Motor neuron (in vitro differentiated cells): ENCODE results near the gene FOXP1. TPM values are rescaled to one million over a fixed set of nuclear protein-coding genes. Genes with fewer than 3 reads are reported as not detected.
A peak's percentile ranks its signal among the peaks of the same experiment; 100 is the strongest.

Source experiments
- ATAC-seq, 8 experiments: fragments of 200-7000 bp; cut with Tn5 transposase; replicated peaks in 6 of 8; 2 replicates each; pipeline ENCODE4 v1.8.0; 2021; ENCODE audit warnings: mild to moderate bottlenecking in 8 of 8, moderate library complexity in 8 of 8
- H3K27ac ChIP-seq, 2 donors: fragments of 250-450 bp; sonication (Bioruptor Pico); 2 replicates each; pipeline ENCODE4 v1.9.0; 2021; ENCODE audit warnings: antibody characterized with exemption in 2 of 2, mild to moderate bottlenecking in 2 of 2, moderate library complexity in 1 of 2
- H3K4me1 ChIP-seq, 2 donors: fragments of 250-450 bp; sonication (Bioruptor Pico); replicated peaks in 1 of 2; 2 replicates each; pipeline ENCODE4 v1.6.1; 2021; ENCODE audit warnings: antibody characterized with exemption in 2 of 2, mild to moderate bottlenecking in 2 of 2, moderate library complexity in 1 of 2
- H3K4me3 ChIP-seq, 5 donors: fragments of 250-450 bp; sonication (Bioruptor Pico); 2 replicates each; pipeline ENCODE4 v1.9.0; 2021; ENCODE audit warnings: antibody characterized with exemption in 5 of 5, mild to moderate bottlenecking in 5 of 5, moderate library complexity in 4 of 5
- WGBS, 10 experiments: fragments of 450-650 bp; shearing (Covaris generic); methylation state at CpG; one replicate each; pipeline ENCODE4 v1.0.0; 2022; 5-methylcytosine and 5-hydroxymethylcytosine counted together
- in situ Hi-C, 9 experiments: fragments of 400-800 bp; cut with MboI; loops; one replicate each; pipeline ENCODE4 v1.15.0; 2021; ENCODE audit warnings: low sequenced_read_pairs in 9 of 9, low pct_unique_long_range_greater_than_20kb in 2 of 9; ENCODE audit not compliant: unreplicated experiment in 9 of 9
- total RNA-seq, 8 experiments: library from RNA; unstranded; fragments of 300-600 nt; gene quantifications; 2 replicates each; pipeline versions ENCODE4 v1.2.3 to v1.2.4, GENCODE V29; 2022

The FOXP1 gene
- 100 to 1,000 TPM in 2 of 8 experiments, 10 to 100 TPM in 5, 1 to 10 TPM in 1; 7.0 to 118 (median 74.5) TPM for total RNA-seq

DNA sequence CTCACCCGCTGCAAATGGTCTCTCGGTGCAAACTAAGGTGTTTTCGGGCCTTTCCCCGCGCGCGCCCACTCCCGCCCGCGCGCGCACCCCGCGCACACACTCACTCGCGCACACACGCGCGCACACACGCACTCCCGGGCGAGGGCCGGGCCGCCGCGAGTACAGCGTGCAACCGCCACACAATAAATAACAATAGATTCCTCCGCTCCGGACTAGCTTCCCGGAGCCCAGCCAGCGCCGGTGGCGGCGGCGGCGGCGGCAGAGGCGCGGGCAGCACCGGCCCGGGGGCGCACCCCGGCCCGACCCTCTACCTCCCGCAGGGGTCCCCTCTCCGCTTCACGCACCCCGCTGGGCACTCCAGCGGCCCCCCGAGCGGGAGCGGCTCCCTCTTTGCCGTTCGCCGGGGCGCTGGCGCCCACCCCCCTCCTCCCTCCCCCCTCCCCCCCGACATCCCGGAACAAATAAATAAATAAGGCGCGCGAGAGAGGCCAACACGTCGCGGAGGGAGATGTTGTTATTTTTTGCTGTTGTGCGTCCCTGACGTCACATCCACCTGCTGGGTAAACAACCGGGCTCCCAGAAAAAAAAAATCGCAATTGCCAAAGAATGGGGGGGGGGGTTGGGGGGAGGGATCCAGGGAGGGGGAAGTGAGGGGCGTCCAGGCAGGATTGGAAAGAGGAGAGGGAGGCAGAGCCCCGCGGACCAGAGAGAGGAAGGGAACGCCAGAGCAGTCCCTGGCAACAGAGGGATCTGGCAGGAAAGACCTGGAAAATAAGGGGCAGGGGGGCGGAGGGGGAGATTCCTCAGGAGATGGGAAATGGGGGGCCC lies at the start of gene FOXP1:
Gene FOXP1 (minus strand): TSS at position 163 of the 828 bp plus-strand sequence. CDS start 385,347 bp downstream, outside the sequence.
- Histone ChIP-seq H3K4me3 (peak within 1 kb of the TSS; percentile 77 to 97 (median 86)), H3K27ac (peak within 1 kb of the TSS; percentile 99), H3K4me1 (peaks cover 15 to 39% of the 10 kb centered on the region in 2 donors)
- peak; percentile 62 to 81 (median 76) for ATAC-seq
- 0% methylated on average over 4 to 29 of the region's 75 CpGs; no CpG with 5 or more reads in 6 of the 10 experiments for WGBS, 10 experiments
- in situ Hi-C loops, result loop anchor here in 4 of 9 experiments (25.0 kb wide), 4 partner anchors 271 to 1046 kb away; no protein-coding TSS in a partner anchor

DNA sequence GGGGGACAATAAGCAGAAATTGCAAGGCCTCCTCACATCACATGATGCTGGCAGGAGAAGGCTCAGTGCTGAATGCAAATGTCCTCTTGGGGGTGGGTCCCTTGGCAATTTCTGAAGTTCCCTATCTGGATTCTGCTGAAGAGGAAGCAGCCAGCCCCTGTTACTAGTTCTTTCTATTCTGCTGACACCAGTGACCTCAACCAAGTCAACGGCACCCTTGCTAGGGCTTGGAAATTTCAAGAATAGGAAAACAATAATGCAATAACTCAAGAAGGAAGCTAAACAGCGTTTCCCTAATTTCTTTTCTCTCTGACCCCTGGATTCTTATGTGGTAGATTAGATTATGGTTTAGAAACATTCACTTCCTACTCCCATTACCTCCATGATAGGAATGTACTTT lies 46.2 kb upstream of the FOXP1 start:
- Histone ChIP-seq H3K27ac (no peak overlapping the region), H3K4me1 (peaks cover 7 to 9% of the 10 kb centered on the region in 2 donors), H3K4me3 (no peak overlapping the region)
- peak in 3 of 8 experiments; percentile 43 to 91 (median 86) for ATAC-seq
- in situ Hi-C loops, result no loop called here
- 27 to 91% (median 67%) methylated on average over 1 to 2 of the region's 2 CpGs; no CpG with 5 or more reads in 1 of the 10 experiments for WGBS, 10 experiments

- 2 to 97% (median 83%) methylated on average over 2 to 8 of the region's 8 CpGs; no CpG with 5 or more reads in 1 of the 10 experiments for WGBS, 10 experiments
These were observed 45.8 kb upstream of the FOXP1 start for GRCh38 chr3:71629289-71629688.

DNA sequence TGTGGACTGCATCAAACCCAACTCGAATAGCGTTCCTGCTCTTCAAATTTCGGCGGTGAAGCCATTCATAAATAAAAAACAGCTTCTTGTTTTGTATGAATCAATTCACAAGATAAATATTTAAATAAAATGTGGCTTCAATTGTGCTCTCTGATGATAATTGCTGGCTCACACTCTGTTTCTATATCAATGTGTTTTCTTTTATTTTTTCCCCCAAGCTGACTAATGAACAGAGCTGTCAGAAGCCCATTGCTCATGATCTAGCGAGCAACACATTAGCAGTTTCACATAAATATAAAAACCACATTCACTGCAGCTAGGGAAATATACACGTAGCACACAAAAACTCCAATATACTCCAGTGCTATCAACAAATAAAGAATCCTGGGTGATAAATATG lies 45.0 kb upstream of the FOXP1 start:
- peak in 6 of 8 experiments; percentile 23 to 74 (median 66) for ATAC-seq
- in situ Hi-C loops, result no loop called here
- Histone ChIP-seq H3K4me1 (peaks cover 7 to 9% of the 10 kb centered on the region in 2 donors), H3K27ac (no peak overlapping the region), H3K4me3 (no peak overlapping the region)
- WGBS, 10 experiments, result 10 to 93% (median 76%) methylated on average over 2 to 6 of the region's 6 CpGs; no CpG with 5 or more reads in 1 of the 10 experiments

More at GRCh38 chr3:71629289-71629688, 45.8 kb upstream of the FOXP1 start:
- Histone ChIP-seq H3K27ac (no peak overlapping the region), H3K4me1 (peaks cover 7 to 9% of the 10 kb centered on the region in 2 donors), H3K4me3 (no peak overlapping the region)
- in situ Hi-C loops, result no loop called here
- peak in 3 of 8 experiments; percentile 33 to 80 (median 80) for ATAC-seq

DNA sequence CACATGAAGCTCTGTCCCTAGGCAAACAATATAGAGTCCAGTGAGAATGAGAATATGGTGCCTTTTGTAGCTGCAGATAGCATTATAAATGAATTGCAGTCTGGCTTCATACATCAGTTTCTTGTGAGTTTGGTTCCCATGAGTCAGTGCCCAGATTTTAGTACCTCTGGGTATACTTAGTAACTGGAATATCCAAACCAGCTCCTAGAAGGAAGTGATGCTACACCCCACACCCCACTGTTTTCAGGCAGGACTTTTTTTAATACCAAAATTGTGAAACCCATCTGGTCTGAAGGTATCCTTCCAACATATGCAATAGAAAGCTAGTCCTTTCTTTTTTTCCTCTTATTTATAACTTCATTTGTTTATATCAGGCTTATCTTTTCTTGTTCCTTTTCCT lies 42.1 kb upstream of the FOXP1 start:
- ATAC-seq, result no peak
- Histone ChIP-seq H3K27ac (no peak overlapping the region), H3K4me1 (peaks cover 7 to 15% of the 10 kb centered on the region in 2 donors), H3K4me3 (no peak overlapping the region)
- in situ Hi-C loops, result no loop called here

DNA sequence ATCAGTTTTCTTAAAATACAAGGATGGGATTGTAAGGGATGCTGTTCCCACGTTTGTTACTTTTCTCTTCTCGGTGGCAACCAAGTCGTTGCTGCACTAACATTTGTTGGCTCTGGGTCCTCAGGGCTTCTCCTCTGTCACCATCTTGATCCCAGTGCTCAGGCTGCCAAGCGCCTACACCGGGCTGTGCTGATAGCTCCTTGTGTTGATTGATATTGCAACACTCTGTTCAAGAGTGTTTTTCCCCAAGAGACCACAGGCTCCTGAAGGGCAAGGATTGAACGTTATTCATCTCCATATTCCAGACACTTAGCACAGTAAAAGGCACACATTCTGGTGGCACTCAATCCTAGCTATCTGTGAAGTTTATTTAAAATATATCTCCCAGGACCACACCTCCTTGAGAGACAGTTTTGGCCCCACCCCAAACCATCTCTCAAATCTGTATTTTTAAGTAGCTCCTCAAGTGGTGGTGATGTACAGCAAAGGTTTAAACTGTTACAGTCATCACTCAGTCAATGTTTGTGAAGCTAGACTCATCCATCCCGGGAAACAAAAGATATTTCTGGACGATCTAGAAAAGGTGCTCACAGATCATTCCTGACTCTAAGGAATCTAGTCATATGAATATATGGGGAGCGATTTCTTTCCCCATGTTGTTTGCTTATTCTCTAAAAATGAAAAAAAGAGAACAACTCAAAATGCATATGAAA lies 38.5 kb upstream of the FOXP1 start:
- peak in 4 of 8 experiments; percentile 34 to 78 (median 56) for ATAC-seq
- in situ Hi-C loops, result loop anchor here in 3 of 9 experiments (25.0 kb wide), 1 partner anchor 1085 kb away; no protein-coding TSS in a partner anchor
- WGBS, 10 experiments, result 48 to 89% (median 81%) methylated on average over 3 to 9 of the region's 9 CpGs

DNA sequence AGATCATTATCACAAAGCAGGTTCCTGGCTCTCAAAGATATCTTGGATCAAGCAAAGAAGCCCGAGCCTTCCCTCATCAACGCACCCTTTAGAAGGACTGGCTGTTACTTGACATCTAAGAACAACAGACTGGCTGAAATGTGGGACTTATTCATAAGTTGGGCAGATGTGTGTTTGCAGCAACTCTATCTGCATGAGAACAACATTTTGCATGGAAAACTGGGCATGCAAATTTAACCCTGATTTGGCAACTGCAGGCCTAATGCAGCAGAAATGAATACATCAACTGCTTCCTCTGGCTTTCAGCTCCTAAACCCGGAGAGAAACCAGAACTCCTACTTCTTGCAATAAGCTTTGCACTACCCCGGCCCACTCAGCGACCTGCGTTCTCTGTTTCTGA lies 35.0 kb upstream of the FOXP1 start:
- Histone ChIP-seq H3K27ac (no peak overlapping the region), H3K4me3 (no peak overlapping the region), H3K4me1 (peaks cover 0 to 7% of the 10 kb centered on the region in 2 donors)
- peak in 3 of 8 experiments; percentile 86 to 96 (median 88) for ATAC-seq
- in situ Hi-C loops, result loop anchor here in 3 of 9 experiments (25.0 kb wide), 1 partner anchor 1081 kb away; no protein-coding TSS in a partner anchor
- WGBS, 10 experiments, result 40 to 90% (median 81%) methylated on average over 2 to 5 of the region's 6 CpGs; no CpG with 5 or more reads in 5 of the 10 experiments

More for the DNA sequence above, 38.5 kb upstream of the FOXP1 start:
- peaks cover 0 to 7% of the 10 kb centered on the region in 2 donors for H3K4me1 ChIP-seq
- no peak overlapping the region for H3K27ac ChIP-seq
- H3K4me3 ChIP-seq, result no peak overlapping the region

DNA sequence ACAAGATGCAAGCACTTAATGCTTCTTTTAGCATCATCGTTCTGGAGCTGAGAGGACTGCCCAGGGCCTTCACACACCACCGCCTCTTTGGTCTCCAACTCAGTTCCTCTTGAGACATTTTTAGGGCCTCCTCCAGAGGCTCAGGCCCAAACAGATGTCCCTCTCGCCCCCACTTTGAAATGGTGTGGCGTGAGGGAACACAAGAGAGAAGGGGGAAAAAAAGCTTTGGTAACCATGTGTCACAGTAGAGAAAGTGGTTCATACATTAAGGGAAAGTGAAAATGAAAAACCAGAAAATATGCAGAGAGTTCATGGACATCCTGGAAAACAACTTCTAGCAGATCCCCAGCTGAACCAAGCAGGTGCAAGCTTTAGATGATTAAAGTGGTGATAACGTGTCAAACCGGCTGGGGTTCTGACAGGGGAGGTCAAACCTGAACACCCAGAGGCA lies 33.1 kb upstream of the FOXP1 start:
- 77 to 100% (median 93%) methylated on average over 1 to 6 of the region's 6 CpGs; no CpG with 5 or more reads in 2 of the 10 experiments for WGBS, 10 experiments
- no peak for ATAC-seq
- Histone ChIP-seq H3K27ac (no peak overlapping the region), H3K4me3 (no peak overlapping the region), H3K4me1 (no peaks in the 10 kb centered on the region)
- in situ Hi-C loops, result loop anchor here in 3 of 9 experiments (25.0 kb wide), 1 partner anchor 1079 kb away; no protein-coding TSS in a partner anchor

GRCh38 chr3:71614869-71615268 lies 31.3 kb upstream of the FOXP1 start:
- 66 to 100% (median 83%) methylated on average over 1 to 3 of the region's 3 CpGs; no CpG with 5 or more reads in 1 of the 10 experiments for WGBS, 10 experiments
- no peak overlapping the region for H3K4me3 ChIP-seq
- no peaks in the 10 kb centered on the region for H3K4me1 ChIP-seq
- ATAC-seq, result no peak
- in situ Hi-C loops, result loop anchor here in 3 of 9 experiments (25.0 kb wide), 1 partner anchor 1078 kb away; no protein-coding TSS in a partner anchor
- no peak overlapping the region for H3K27ac ChIP-seq

DNA sequence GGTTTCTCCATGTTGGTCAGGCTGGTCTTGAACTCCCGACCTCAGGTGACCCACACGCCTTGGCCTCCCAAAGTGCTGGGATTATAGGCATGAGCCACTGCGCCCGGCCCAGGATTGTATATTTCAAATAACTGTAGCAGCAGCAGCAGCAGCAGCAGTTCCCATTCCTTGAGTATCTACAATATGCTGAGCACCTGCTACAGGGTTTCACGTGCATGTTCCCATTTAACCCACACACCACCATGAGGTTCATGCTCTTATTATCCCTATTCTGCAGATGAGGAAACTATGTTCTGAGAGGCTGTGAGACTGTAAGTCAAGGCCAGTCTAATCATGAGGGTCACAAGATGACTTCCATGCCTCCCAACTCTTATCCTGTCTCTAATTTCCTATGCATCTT lies 30.9 kb upstream of the FOXP1 start:
- WGBS, 10 experiments, result 57 to 100% (median 96%) methylated on average over 1 to 4 of the region's 5 CpGs; no CpG with 5 or more reads in 5 of the 10 experiments
- H3K4me1 ChIP-seq, result no peaks in the 10 kb centered on the region
- no peak overlapping the region for H3K27ac ChIP-seq
- no peak for ATAC-seq
- in situ Hi-C loops, result loop anchor here in 3 of 9 experiments (25.0 kb wide), 1 partner anchor 1077 kb away; no protein-coding TSS in a partner anchor
- H3K4me3 ChIP-seq, result no peak overlapping the region

DNA sequence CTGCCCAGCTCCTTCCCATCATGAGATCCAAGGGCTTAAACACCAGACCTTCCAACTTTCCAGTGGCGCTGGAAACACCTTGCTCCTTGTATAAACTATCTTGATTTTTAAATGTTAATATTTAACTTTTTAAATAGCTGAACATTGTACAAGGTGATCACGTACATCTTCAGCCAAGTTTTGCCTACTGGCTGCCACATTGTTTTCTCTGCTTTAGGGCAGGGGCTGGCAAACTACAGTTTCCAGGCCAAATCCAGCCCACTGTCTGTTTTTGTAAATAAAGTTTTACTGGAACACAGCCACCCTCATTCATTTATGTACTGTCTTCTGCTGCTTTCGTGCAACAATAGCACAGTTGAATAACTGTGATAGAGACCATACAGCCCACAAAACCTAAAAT lies 27.6 kb upstream of the FOXP1 start:
- in situ Hi-C loops, result loop anchor here in 3 of 9 experiments (25.0 kb wide), 1 partner anchor 1074 kb away; no protein-coding TSS in a partner anchor
- Histone ChIP-seq H3K27ac (no peak overlapping the region), H3K4me1 (no peaks in the 10 kb centered on the region), H3K4me3 (no peak overlapping the region)
- WGBS, 10 experiments, result 10 to 100% (median 93%) methylated on average over 1 to 3 of the region's 3 CpGs
- ATAC-seq, result no peak

- WGBS, 10 experiments, result 77 to 100% (median 95%) methylated on average over 2 of the region's 2 CpGs; no CpG with 5 or more reads in 1 of the 10 experiments
- ATAC-seq, result no peak
- in situ Hi-C loops, result loop anchor here in 3 of 9 experiments (25.0 kb wide), 1 partner anchor 1070 kb away; no protein-coding TSS in a partner anchor
- Histone ChIP-seq H3K4me3 (no peak overlapping the region), H3K4me1 (no peaks in the 10 kb centered on the region), H3K27ac (no peak overlapping the region)
These were observed 23.8 kb upstream of the FOXP1 start for GRCh38 chr3:71607364-71607763.
